WI38 (cell line): ENCODE measurements around the gene CHD3.
"Not testable (repeated sequence)": the region's sequence is repeated elsewhere in the genome, so short reads cannot be mapped to it uniquely, and the experiment has no call there.

Experiments used
- H3K4me3 ChIP-seq: 2 replicates; pipeline ENCODE4 v1.5.1; 2011; ENCODE audit warnings: low read depth, mild to moderate bottlenecking, control low read depth, low read length
- TF ChIP-seq, protein P1 (sequence below): IDR thresholded peaks from 2 replicates; pipeline ENCODE4 v1.5.1; 2012; ENCODE audit warnings: low read depth, mild to moderate bottlenecking, control low read depth, low read length

The CHD3 gene

DNA sequence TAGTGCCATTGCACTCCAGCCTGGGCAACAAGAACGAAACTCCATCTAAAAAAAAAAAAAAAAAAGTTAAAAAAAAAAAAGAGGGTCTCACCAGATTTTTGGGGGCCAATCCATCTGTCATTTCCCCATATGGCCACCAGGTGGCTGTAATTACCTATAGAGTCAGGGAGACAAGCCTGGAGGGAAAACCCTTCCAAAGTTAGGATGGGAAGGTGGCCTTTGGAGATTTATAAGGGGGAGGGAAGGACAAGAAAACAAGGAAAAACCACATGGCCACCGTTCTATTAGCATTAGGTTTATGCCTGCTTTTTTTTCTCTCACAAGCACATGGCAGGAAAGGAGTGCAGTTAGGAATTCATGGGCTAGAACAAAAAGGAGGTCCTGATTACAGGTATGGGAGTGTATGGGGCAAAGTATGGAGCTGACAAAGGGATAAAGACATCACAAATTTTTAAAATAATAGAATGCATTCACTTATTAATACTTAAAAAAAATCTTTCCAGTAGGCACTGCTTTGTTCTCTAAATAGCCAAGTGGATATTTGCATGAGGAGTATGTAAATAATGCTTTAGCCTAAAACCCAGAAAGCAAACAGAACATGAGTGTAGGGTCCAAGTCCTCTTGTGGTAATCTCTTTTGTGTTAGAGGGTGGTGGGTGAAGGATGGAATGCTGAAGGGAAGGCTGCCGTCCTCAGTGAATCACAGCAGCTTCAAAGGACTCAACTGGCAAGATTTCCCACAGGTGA is 25.7 kb upstream of the CHD3 start:
- TF ChIP-seq, protein P1, sequence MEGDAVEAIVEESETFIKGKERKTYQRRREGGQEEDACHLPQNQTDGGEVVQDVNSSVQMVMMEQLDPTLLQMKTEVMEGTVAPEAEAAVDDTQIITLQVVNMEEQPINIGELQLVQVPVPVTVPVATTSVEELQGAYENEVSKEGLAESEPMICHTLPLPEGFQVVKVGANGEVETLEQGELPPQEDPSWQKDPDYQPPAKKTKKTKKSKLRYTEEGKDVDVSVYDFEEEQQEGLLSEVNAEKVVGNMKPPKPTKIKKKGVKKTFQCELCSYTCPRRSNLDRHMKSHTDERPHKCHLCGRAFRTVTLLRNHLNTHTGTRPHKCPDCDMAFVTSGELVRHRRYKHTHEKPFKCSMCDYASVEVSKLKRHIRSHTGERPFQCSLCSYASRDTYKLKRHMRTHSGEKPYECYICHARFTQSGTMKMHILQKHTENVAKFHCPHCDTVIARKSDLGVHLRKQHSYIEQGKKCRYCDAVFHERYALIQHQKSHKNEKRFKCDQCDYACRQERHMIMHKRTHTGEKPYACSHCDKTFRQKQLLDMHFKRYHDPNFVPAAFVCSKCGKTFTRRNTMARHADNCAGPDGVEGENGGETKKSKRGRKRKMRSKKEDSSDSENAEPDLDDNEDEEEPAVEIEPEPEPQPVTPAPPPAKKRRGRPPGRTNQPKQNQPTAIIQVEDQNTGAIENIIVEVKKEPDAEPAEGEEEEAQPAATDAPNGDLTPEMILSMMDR, result peak; percentile 50
- H3K4me3 ChIP-seq, result no peak overlapping the region

- H3K4me3 ChIP-seq, result not testable (repeated sequence)
Measured at GRCh38 chr17:7864384-7864783, 24.2 kb upstream of the CHD3 start.

DNA sequence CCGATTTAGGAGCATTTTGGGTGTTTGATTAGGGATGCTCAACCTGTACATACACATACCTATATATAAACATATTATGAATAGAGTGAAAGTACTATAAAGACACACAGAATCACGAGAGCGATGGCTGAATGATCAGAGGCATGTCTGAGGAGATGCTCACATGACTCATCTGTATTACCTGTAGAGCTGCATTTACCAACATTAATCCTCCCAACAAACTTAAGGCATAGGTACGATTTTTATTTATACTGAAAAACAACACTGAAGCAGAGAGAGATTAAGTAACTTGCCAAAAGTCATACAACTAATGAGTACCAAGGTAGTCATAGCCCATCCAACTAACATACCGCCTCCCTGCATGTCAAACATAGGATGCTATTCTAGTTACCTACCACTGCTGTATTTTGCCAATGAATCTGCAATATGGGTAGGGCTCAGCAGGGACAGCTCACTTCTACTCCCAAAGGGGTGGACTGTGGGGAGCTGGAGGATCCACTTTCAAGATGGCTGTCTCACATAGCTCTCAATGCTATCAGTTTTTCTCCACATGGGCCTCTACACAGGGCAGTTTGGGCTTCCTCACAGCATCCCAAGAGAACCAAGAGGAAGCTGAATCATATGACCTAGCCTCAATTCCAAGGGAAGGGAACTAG is 23.5 kb upstream of the CHD3 start:
- TF ChIP-seq, protein P1, result no peak
- no peak overlapping the region for H3K4me3 ChIP-seq

DNA sequence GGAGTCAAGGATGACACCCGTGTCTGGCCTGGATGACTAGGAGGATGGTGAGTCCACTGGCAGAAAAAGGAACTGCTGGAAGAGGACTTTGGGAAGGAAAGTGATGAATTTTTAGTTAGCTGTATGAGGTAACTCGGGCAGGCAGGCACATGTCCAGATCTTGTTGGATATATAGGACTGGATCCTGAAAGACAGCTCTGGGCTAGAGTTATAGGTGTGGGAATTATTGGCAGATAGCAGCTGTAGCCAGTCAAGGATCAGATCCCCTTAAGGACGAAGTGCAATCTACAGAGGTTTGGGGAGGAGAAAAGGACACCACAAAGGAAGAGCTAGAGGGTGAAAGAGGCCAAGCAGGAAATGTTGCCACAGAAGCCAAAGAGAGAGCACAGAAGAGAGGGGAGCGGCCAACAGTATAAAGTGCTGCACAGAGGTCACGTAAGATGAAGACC is 20.7 kb upstream of the CHD3 start:
- TF ChIP-seq, protein P1, result no peak

DNA sequence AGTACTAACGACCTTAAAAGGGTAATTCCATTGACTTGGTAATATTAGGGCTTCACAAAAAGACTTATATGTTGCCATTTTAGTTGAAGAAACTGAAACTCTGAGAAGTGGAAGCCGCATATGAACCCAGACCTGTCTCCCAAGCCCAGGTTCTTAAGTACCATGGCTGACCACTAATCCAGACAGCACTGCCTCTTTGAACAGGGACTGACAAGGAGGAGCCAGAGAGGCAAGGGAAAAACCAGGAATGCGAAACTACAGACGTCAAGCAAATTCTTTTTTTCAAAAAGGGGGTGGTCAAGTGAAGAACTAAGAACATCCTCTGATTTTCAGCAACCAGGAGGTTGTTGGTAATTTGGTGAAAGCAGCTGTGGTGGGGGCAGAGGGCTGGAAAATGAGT is 15.5 kb upstream of the CHD3 start:
- TF ChIP-seq, protein P1, result no peak
- no peak overlapping the region for H3K4me3 ChIP-seq

More for the DNA sequence above, 20.7 kb upstream of the CHD3 start:
- no peak overlapping the region for H3K4me3 ChIP-seq

- TF ChIP-seq, protein P1, result no peak
Measured at GRCh38 chr17:7875804-7876370, 12.7 kb upstream of the CHD3 start.

GRCh38 chr17:7878234-7878633 is 10.4 kb upstream of the CHD3 start:
- TF ChIP-seq, protein P1, result no peak
- no peak overlapping the region for H3K4me3 ChIP-seq

More at GRCh38 chr17:7875804-7876370, 12.7 kb upstream of the CHD3 start:
- H3K4me3 ChIP-seq, result no peak overlapping the region
